HG03196 (cell line): ENCODE measurements around the gene TMEM239.
"Not testable (repeated sequence)": the region's sequence is repeated elsewhere in the genome, so short reads cannot be mapped to it uniquely, and the experiment has no call there.

Experiments
- ATAC-seq: cut with Tn5 transposase; IDR thresholded peaks from one replicate; pipeline ENCODE4 v1.9.1; 2021; ENCODE audit not compliant: unreplicated experiment

The TMEM239 gene

DNA sequence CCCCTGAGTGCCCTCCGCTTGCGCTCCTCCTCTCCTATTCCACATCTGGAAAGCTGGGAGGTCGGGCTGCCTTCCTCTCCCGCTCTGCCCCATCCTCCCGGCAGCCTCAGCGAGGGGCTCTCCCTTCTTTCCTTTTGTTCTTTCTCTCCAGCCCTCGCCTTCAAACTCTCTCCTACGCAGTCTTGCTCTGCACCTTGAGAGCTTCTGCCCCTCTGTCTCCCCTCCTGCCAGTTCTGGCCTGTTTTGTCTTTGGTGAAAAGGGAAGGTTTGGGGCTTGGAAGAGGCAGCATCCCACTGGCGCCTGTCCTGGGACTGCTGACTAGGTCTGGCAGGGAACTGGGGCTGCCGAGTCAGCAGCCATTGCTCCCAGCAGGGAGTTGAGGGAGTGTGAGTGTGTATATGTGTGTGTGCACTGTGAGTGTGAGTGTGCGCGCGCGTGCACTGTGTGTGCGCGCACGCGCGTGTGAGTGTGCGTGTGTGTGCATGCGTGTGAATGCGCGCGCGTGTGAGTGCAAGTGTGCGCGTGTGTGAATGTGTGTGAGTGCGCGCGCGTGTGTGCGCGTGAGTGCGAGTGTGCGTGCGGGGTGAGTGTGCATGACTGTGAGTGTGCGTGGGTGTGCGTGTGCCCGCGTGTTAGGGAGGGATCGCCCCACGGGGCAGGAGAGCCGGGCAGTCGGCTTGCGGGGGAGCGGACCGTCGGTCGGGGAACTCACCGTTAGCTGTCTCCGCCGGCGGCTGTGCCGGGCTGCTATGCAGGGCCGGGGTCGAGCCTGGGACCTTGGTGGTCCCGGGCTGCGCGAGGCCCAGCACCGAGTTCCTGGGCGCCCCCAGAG lies 16.3 kb upstream of the TMEM239 start:
- no peak for ATAC-seq

DNA sequence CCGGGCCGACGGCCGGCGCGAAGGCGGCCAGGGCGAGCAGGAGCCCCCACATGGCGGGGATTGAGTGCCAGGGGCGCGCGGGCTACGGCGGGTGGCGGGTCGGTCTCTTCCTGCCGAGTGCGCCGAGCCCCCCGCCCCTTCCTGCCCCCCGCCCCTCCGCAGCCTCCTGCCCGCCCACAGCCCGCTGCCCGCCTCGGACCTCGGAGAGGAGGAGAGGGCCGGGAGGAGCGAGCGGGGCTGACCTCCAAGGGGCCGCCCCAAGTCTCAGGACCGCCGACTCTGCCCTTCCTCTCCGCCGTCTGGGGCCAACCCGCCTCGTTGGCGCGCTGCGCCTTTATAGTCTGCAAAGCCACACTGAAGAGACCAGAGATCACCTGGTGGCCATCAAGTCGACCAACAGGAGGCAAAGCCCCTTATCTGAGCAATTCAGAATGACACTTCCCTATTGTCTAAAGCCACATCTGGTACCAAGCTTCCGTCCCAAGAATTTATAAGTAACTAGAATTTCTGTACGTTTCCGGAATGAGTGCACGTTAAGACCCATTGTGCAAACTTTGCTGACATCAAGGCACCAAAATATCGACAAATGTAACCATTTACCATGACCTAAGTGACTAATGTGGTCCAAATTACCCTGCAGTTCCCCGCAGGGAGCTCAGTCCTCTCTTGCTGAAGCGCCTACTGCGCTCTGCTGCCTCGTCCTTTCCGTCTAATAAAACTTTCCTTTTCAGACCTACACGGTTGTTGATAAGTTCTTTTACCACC lies 15.5 kb upstream of the TMEM239 start, which contains the start of gene CPXM1:
TSS of gene CPXM1 (minus strand) at position 107 of the 765 bp plus-strand sequence. CDS start at position 52, 55 bp downstream.
- ATAC-seq: no peak

DNA sequence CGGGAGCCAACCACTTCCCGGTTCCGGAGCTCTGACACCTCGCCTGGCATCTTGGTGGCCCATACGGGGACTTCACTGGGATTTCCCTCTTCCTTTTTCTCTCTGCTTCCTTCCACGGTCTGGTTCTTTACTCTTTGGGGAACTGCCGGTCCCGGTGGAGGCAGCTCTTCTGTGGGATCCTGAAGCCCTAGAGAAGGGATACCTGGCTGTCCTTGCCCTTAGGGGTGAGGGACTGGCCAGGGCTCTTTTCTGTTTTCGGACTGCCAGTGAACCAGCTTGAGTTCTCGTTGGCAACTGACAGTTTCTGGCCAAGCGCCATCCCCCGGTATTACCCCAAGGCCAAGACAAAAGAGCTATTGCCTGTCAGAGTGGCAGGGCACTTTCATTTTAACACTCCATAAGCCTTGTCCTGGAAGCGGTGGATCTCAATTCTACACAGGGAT lies 14.9 kb upstream of the TMEM239 start:
- ATAC-seq: no peak

DNA sequence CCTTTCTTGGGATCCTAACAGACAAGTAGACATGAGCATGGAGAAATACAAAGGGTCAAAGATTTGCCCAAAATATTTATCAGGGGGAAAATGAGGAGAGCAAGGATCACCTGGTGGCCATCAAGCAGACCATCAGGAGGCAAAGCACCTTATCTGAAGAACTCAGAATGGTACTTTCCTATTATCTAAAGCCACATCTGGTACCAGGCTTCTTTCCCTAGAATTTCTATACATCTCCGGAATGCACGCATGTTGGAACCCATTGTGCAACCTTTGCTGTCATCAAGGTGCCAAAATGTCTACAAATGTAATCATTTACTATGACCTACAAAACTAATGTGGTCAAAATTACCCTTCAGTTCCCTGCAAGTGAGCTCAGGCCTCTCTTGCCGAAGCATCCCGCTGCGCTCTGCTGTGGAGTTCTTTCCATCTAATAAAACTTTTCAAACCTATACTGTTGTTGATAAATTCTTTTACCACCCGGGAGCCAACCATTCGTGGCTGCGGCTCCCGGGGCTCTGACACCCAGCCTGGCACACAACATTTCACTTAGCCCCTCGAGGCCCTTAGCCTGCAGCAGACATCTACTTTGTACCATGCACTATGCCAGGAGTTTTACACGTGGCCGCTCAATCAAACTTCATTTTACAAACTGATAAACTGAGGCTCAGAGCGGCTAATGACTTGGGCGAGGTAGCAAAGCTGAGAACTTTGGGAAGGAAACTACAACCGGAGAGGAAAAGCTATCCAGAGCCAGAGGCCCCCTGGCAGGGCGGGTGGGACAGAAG lies 11.9 kb upstream of the TMEM239 start:
- no peak for ATAC-seq

DNA sequence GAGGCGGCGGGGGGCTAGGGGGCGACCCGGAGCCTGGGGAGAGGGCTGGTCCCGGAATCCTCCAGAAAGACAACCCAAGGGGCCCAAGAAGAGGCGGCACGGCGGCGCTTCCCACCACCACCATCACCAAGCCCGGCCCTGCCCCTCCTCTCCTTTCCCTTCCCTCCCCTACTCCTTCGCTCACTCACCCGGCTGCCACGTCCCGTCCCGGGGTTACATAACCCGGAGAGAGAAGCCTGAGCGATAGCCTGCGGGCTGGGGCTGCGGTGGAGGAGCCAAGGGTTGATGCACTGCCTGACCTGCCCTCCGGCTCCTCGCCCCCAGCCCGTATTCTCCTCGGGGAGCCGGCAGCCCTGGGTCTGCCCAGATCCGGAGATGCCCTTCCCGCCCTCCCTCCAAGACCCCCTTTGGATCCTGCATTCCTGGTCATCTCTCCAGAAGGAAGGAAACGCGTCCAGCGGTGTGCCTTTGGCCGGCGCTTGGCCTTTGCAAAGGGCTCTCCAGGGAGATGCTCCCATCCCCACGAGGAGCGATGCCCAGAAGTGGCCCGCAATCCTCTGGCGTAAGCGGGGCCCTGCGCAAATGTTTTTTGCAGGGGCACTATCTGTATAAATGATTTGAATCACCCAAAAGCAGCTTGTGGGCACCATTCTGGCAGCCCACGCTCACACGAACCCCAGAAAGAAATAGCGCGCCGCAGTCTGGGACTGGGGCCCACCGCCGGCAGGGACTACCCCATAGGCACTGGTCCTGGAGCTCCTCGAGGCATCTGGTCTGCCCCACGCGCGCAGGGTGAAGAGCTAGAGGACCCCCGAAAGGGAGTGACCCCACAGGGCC lies 11.1 kb upstream of the TMEM239 start:
- ATAC-seq: no peak

DNA sequence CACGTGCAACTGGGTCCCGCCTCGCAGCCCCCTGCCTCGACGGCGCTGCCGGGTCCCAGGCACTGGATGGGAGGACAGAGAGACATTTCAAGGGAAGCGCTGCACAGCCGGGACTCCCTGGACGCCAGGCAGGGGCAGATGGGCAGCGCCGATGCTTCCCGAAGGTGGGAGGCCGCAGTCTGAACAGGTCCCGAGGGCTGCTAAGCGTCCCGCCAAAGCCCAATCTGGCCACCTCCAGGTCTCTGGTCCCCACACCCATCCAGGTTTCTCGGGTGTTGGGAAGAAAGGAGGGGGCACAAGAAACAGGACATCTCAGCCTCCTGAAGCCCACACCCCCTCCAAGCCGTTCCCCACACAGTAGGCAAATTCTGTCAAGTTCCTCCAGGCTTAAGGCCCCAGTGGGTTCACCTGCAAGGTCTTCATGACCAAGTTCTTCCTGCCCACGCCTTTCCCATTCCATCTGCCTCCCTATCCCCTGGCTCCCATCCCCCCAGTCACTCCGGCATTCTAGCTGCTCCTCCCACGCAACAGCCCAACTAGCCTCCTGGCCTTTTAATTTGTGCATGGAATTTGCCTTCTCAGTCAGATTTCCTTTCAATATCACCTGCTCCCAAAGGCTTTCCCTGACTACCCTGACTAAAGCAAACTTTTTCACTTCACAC lies 10.3 kb upstream of the TMEM239 start:
- no peak for ATAC-seq

DNA sequence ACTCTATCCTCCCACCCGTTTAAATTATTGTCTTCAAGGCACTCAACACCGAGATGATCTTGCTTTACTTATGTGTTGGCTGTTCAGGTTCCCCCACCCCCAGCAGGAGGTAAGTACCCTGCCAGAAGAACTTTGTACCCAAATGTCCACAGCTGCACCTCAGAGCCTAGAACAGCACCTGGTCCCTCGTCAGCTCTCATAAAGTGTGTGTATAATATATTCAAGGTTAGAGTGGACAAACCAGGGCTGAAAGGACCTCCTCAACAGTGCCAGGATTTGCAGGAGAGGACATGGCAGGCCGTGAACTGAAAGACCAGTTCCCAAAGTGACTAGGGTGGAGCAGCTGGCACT lies 9.8 kb upstream of the TMEM239 start:
- no peak for ATAC-seq

DNA sequence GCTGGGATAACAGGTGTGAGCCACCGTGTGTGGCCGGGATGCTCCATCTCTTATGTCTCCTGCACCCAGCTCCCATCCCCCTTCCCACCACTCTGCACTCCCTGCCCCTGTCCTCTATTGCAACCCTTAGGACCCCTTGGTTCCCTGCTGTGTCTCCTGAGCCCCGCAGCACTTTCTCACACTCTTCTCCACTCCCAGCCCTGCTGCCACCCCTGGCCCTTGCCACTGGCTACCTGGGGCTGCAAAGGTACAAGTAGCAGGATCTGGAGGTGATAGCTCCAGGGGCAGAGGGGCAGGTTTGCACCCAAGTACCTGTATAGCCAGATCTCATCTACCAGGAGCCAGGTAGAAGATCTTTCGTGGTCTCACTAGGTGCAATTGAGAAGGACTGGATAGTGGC lies 9.1 kb upstream of the TMEM239 start:
- no peak for ATAC-seq

DNA sequence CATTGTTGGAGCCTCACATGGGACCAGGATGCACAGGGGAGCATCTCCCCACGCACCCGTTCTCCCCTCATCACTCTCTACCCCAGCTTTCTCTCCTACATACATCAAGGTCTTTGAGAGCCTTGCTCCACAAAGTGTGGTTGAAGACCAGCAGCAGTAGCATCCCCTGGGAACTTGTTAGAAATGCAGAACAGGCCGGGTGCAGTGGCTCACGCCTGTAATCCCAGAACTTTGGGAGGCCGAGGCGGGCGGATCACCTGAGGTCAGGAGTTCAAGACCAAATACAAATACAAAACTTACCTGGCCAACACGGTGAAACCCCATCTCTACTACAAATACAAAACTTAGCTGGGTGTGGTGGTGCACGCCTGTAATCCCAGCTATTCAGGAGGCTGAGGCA lies 8.2 kb upstream of the TMEM239 start:
- ATAC-seq: not testable (repeated sequence)

DNA sequence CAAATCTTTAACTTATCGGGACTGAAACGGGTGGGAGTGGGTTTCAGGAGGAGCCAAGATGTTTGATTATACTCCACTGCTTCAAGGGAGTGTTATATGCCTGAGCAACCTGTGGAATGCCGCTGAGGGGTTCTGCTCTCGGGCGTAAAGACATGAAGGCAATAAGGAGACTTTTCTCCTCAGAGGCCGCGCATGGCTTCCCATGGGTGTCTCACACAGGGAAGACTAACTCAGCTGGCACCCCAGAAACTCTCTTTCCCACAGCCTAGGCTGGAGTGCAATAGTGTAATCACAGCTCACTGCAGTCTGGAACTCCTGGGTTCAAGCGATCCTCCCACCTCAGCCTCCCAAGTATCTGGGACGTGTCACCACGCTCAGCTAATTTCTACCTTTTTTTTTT lies 6.5 kb upstream of the TMEM239 start:
- ATAC-seq: no peak

DNA sequence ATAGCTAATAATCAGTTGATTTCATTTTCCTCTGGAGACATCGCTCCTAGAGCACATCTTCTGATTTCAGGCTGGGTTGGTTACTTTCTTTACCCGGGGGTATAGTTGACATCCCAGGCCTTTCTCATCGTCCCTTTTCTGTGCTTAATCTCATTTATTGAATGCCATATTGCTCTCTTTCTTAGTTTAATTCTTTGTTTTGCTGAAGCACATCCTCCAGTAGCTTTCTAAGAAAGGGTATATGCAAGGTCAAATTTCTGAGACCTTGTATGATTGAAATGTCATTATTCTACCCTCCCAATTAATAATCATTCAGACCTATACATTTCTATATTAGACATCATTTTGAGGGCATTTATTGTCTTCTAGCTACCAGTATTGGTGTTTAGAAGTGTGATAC lies 4.0 kb upstream of the TMEM239 start:
- no peak for ATAC-seq

DNA sequence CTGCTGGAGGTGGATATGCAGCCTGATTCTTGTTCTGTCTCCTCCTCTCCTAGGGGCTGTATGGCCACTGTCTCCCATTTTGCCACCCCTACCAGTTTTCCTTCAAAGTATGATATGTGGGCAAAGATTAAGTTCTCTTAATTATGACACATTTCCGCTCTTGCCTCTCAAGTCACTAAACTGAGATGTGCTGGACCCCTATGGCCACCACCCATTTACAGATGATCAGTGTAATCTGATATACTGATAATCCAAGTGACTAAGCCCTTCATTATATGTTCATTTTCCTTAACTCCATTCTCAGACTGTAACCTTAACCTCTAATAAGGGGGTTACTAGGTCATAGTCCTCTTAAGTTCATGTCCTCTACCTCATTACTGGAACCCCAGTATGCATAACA lies 2.1 kb upstream of the TMEM239 start:
- ATAC-seq: no peak

DNA sequence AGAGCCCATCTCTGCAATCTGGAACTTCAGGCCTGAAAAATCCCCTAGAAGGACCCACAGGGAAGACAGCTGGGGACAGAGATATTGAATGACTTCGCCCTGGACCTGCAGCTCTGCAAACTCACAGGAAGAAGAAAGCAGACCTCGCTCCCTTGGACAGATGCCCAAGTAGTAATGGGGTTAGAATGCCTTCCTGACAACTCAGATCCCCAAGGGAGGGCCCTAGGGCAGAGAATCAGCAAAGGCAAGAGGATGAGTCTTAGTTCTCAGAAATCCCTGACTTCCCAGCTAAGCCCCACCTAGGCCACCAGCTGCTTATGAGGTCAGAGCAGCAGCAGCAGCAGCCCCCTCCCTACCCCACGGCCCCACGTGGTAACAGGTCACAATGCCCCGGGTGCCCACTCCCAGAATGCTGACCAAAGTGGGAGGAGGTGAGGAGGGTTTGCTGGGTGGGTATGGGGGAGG lies 1.5 kb upstream of the TMEM239 start, which contains the start of gene C20orf141:
TSS of gene C20orf141 (plus strand) at position 401 of the 465 bp plus-strand sequence. CDS start 198 bp downstream, outside the sequence.
- no peak for ATAC-seq

DNA sequence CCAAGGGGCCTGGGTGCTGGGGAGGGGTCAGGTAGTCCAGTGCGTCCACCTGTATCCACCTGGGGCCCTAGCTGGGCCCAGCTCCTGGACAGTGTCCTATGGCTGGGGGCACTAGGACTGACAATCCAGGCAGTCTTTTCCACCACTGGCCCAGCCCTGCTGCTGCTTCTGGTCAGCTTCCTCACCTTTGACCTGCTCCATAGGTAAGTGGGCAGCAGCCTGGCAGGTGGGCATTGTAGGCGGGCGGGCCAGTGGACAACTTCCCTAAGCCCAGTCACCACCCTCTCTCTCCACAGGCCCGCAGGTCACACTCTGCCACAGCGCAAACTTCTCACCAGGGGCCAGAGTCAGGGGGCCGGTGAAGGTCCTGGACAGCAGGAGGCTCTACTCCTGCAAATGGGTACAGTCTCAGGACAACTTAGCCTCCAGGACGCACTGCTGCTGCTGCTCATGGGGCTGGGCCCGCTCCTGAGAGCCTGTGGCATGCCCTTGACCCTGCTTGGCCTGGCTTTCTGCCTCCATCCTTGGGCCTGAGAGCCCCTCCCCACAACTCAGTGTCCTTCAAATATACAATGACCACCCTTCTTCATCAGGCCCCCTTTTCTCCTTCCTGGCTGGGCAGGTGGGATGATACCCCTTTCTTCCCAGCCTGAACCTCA lies 793 bp upstream of the TMEM239 start:
- no peak for ATAC-seq

DNA sequence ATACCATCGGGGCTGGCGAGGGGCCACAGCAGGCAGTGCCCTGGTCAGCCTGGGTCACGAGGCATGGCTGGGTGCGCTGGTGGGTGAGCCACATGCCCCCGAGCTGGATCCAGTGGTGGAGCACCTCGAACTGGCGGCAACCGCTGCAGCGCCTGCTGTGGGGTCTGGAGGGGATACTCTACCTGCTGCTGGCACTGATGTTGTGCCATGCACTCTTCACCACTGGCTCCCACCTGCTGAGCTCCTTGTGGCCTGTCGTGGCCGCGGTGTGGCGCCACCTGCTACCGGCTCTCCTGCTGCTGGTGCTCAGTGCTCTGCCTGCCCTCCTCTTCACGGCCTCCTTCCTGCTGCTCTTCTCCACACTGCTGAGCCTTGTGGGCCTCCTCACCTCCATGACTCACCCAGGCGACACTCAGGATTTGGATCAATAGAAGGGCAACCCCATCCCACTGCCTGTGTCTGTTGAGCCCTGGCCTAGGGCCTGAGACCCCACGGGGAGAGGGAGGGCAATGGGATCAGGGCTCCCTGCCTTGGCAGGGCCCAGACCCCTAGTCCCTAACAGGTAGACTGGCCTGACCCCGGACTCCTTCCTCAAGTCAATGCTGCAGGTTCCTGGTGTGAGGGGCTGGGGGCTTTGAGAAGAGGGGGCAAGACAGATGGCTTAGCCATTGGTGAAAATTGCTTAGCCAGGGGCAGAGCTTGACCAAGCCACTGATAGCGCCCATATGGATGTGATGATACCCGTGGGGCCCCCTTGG lies 598 bp downstream of the TMEM239 start:
- ATAC-seq: no peak

DNA sequence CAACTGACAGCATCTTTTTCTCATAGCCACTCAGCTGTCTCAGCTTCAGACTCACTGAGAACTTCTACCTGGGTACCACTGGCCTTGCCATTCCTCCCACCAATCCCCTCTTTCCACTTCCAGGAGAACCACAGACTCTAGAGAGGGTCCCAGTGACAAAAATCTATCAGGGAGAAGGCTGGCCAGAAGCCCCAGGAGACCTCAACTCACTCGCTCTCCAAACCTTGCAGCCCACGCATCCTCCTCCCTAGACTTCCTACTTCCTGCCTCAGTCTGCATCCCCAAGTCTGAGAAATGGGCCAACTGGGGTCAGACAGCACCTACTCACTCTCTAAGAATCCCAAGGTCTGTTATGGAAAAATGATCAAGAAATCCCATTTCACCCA lies 1.2 kb downstream of the TMEM239 start:
- ATAC-seq: no peak

DNA sequence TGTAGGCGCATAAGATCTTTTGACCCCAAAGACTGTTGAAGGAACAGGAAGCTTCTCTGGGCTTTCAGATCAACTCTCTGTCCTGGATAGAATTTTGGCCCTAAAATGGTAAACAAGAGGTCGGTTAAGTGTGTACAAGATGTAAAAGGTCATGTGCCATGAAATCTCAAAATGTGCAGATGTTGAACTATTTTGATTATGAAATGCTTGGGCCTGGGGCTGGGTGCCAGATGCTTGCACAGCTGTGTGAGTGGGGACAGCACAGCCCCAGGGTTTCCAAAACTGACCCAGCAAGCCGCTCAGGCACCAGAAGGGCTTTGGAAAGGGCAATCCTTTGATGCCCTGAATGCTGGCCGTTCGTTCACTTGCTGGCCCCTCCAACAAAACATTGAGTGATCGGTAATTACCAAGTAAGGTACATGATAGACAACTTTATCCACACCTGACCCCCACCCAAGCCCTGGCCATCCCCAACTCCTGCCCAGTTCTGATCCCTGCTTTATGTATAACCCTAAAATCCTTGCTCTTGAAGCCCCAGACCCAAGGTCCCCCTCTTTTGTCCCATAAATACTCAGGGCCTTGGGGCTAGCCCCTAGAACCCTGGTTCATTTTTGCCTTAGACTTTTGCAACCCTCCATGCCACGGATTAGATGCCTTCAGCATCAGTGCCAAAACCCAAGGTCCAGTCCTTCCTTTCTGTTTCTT lies 1.9 kb downstream of the TMEM239 start:
- ATAC-seq: no peak
